SK-N-SH treated with all-trans-retinoic acid at 6 μM for 48 hours (cell line): ENCODE data around the gene SARS2.

Source experiments
- CSRNP3 ChIP-seq: fragments of 250-450 bp; sonication (Bioruptor Pico); IDR thresholded peaks from 2 replicates; pipeline ENCODE4 v1.5.1; 2021; ENCODE audit warnings: mild to moderate bottlenecking, moderate library complexity
- PATZ1 ChIP-seq: fragments of 250-450 bp; sonication (Bioruptor Pico); IDR thresholded peaks from 2 replicates; pipeline ENCODE4 v1.8.0; 2020; ENCODE audit warnings: mild to moderate bottlenecking, moderate library complexity, borderline replicate concordance
- POU6F1 ChIP-seq: fragments of 250-450 bp; sonication (Bioruptor Pico); IDR thresholded peaks from 2 replicates; pipeline ENCODE4 v1.8.0; 2021; ENCODE audit warnings: low read depth, mild to moderate bottlenecking, moderate library complexity, borderline replicate concordance
- SNAI2 ChIP-seq: fragments of 250-450 bp; sonication (Bioruptor Pico); IDR thresholded peaks from 2 replicates; pipeline ENCODE4 v1.5.0; 2020; ENCODE audit warnings: mild to moderate bottlenecking, moderate library complexity
- ZFP3 ChIP-seq: fragments of 250-450 bp; sonication (Bioruptor Pico); IDR thresholded peaks from 2 replicates; pipeline ENCODE4 v1.5.0; 2020; ENCODE audit warnings: mild to moderate bottlenecking, moderate library complexity
- ZNF8 ChIP-seq: fragments of 450-650 bp; formaldehyde crosslinking; IDR thresholded peaks from 2 replicates; pipeline ENCODE4 v1.5.0; 2020; ENCODE audit warnings: mild to moderate bottlenecking, moderate library complexity

GRCh38 chr19:38877781-38878574 lies 52.6 kb downstream of the SARS2 start, which contains the start of gene RINL:
- TF ChIP-seq SNAI2 (CRISPR knock-in tag) (no peak), PATZ1 (CRISPR knock-in tag) (no peak), ZNF8 (CRISPR knock-in tag) (no peak), POU6F1 (no peak), CSRNP3 (CRISPR knock-in tag) (no peak), ZFP3 (no peak)
